ENCODE data around the gene FMN1. TPM values are rescaled to one million over a fixed set of nuclear protein-coding genes. Genes with fewer than 3 reads are reported as not detected.

The FMN1 gene
- polyA plus RNA-seq, 1 donor from 2014 or later: 0.40 TPM

DNA sequence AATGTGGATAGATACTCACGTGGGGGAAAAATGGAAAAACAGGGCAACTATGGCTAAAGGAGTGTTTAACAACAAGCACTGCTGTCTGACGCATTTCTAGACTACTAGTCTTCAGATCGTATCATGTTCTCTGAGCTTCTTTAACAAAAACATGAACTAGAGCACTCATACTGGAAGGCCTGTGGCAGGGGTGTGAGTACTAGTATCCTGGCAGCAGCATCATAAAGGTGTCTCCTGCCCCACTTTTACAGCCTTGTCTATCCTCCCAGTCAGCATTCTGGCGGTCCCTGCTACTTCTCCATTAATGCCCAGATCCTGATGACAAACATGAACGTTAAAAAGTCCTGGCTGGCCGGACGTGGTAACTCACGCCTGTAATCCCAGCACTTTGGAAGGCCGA, 4.0 kb downstream of the FMN1 start:
- H3K36me3 ChIP-seq (ENCODE audit: insufficient read depth, low read length): no peaks in the 10 kb centered on the region
- no peak overlapping the region for H3K27ac ChIP-seq (ENCODE audit: low read length)
- no peaks in the 10 kb centered on the region for H3K27me3 ChIP-seq (ENCODE audit: insufficient read depth, low read depth, low read length)
- H3K79me2 ChIP-seq (replicated peaks; ENCODE audit: insufficient read depth, low read length): no peaks in the 10 kb centered on the region
- H2AFZ ChIP-seq (ENCODE audit: low read depth, low read length): no peak overlapping the region
- H3K9me3 ChIP-seq (ENCODE audit: low read length): no peaks in the 10 kb centered on the region
- no peak for TF ChIP-seq EZH2 (IDR thresholded peaks at IDR 0.05; ENCODE audit: borderline replicate concordance, insufficient read depth, low read length, poor library complexity, severe bottlenecking)
- TF ChIP-seq EP300 (conservative IDR thresholded peaks at IDR 0.05; ENCODE audit: poor library complexity, severe bottlenecking): no peak
- TF ChIP-seq, protein P1, sequence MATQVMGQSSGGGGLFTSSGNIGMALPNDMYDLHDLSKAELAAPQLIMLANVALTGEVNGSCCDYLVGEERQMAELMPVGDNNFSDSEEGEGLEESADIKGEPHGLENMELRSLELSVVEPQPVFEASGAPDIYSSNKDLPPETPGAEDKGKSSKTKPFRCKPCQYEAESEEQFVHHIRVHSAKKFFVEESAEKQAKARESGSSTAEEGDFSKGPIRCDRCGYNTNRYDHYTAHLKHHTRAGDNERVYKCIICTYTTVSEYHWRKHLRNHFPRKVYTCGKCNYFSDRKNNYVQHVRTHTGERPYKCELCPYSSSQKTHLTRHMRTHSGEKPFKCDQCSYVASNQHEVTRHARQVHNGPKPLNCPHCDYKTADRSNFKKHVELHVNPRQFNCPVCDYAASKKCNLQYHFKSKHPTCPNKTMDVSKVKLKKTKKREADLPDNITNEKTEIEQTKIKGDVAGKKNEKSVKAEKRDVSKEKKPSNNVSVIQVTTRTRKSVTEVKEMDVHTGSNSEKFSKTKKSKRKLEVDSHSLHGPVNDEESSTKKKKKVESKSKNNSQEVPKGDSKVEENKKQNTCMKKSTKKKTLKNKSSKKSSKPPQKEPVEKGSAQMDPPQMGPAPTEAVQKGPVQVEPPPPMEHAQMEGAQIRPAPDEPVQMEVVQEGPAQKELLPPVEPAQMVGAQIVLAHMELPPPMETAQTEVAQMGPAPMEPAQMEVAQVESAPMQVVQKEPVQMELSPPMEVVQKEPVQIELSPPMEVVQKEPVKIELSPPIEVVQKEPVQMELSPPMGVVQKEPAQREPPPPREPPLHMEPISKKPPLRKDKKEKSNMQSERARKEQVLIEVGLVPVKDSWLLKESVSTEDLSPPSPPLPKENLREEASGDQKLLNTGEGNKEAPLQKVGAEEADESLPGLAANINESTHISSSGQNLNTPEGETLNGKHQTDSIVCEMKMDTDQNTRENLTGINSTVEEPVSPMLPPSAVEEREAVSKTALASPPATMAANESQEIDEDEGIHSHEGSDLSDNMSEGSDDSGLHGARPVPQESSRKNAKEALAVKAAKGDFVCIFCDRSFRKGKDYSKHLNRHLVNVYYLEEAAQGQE (IDR thresholded peaks at IDR 0.05; ENCODE audit: borderline replicate concordance): no peak
- TF ChIP-seq TAF1 (IDR thresholded peaks at IDR 0.05; ENCODE audit: low read depth): no peak
- no peak for TF ChIP-seq SMC3 (conservative IDR thresholded peaks at IDR 0.05; ENCODE audit: poor library complexity)
- no peak for TF ChIP-seq POLR2AphosphoS5 (IDR thresholded peaks at IDR 0.05)
- no peak for TF ChIP-seq MXI1 (conservative IDR thresholded peaks at IDR 0.05; ENCODE audit: poor library complexity, severe bottlenecking)
- no peak for TF ChIP-seq RAD21 (conservative IDR thresholded peaks at IDR 0.05)
- TF ChIP-seq, protein P2, sequence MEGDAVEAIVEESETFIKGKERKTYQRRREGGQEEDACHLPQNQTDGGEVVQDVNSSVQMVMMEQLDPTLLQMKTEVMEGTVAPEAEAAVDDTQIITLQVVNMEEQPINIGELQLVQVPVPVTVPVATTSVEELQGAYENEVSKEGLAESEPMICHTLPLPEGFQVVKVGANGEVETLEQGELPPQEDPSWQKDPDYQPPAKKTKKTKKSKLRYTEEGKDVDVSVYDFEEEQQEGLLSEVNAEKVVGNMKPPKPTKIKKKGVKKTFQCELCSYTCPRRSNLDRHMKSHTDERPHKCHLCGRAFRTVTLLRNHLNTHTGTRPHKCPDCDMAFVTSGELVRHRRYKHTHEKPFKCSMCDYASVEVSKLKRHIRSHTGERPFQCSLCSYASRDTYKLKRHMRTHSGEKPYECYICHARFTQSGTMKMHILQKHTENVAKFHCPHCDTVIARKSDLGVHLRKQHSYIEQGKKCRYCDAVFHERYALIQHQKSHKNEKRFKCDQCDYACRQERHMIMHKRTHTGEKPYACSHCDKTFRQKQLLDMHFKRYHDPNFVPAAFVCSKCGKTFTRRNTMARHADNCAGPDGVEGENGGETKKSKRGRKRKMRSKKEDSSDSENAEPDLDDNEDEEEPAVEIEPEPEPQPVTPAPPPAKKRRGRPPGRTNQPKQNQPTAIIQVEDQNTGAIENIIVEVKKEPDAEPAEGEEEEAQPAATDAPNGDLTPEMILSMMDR (IDR thresholded peaks at IDR 0.05; ENCODE audit: poor library complexity, severe bottlenecking): no peak
- no peaks in the 10 kb centered on the region for H3K9me2 ChIP-seq (ENCODE audit: insufficient read depth, low read length)
- H4K20me1 ChIP-seq (ENCODE audit: insufficient read depth): no peaks in the 10 kb centered on the region
- H3K4me3 ChIP-seq (ENCODE audit: low read length): no peak overlapping the region
- H3K4me2 ChIP-seq (ENCODE audit: low read length): no peak overlapping the region
- no peaks in the 10 kb centered on the region for H3F3A ChIP-seq (ENCODE audit: insufficient read depth, low read length, poor library complexity, severe bottlenecking)
- H3K9ac ChIP-seq (ENCODE audit: low read length): no peak overlapping the region

DNA sequence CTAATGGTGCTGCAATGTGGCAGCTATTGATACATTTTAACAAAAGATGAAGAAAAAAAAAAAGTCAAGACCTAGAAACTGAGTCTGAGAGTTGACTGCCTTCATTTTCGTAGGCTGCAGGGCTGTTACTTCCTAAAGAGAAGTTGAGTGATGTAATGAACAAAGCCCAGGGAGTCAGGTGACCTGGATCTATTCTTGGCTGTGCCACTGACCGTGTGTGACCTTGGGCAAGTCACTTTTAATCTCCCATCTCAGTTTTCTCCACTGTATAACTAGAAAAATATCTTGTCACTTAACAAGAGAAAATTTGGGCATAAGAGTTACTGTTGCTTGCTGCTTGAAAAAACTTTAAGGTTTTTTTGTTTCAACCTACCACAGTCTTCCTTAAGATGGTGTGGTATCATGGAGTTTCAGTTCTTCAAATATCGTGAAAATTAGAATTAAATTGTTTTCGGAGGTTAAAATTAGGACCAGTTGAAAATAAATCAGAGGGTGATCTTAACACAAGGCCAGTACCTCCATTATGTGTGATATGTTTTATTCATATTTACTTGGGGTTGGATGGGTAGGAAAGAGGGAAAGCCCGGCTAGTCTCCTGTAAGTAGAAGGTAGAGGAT, 5.8 kb downstream of the FMN1 start:
- H3K27ac ChIP-seq (ENCODE audit: low read length): no peak overlapping the region
- no peaks in the 10 kb centered on the region for H3K36me3 ChIP-seq (ENCODE audit: insufficient read depth, low read length)
- no peak overlapping the region for H2AFZ ChIP-seq (ENCODE audit: low read depth, low read length)
- no peaks in the 10 kb centered on the region for H3K79me2 ChIP-seq (replicated peaks; ENCODE audit: insufficient read depth, low read length)
- no peaks in the 10 kb centered on the region for H3K9me3 ChIP-seq (ENCODE audit: low read length)
- H3K9me2 ChIP-seq (ENCODE audit: insufficient read depth, low read length): no peaks in the 10 kb centered on the region
- H3K4me2 ChIP-seq (ENCODE audit: low read length): no peak overlapping the region
- H3K4me3 ChIP-seq (ENCODE audit: low read length): no peak overlapping the region
- H3F3A ChIP-seq (ENCODE audit: insufficient read depth, low read length, poor library complexity, severe bottlenecking): no peaks in the 10 kb centered on the region
- H4K20me1 ChIP-seq (ENCODE audit: insufficient read depth): no peaks in the 10 kb centered on the region
- H3K27me3 ChIP-seq (ENCODE audit: insufficient read depth, low read depth, low read length): no peaks in the 10 kb centered on the region
- TF ChIP-seq MXI1 (conservative IDR thresholded peaks at IDR 0.05; ENCODE audit: poor library complexity, severe bottlenecking) (no peak), SMC3 (conservative IDR thresholded peaks at IDR 0.05; ENCODE audit: poor library complexity) (no peak), EZH2 (IDR thresholded peaks at IDR 0.05; ENCODE audit: borderline replicate concordance, insufficient read depth, low read length, poor library complexity, severe bottlenecking) (no peak), POLR2AphosphoS5 (IDR thresholded peaks at IDR 0.05) (no peak), RAD21 (conservative IDR thresholded peaks at IDR 0.05) (no peak), TAF1 (IDR thresholded peaks at IDR 0.05; ENCODE audit: low read depth) (no peak), EP300 (conservative IDR thresholded peaks at IDR 0.05; ENCODE audit: poor library complexity, severe bottlenecking) (no peak)
- TF ChIP-seq, protein P1 (IDR thresholded peaks at IDR 0.05; ENCODE audit: borderline replicate concordance): no peak
- TF ChIP-seq, protein P2 (IDR thresholded peaks at IDR 0.05; ENCODE audit: poor library complexity, severe bottlenecking): no peak
- H3K9ac ChIP-seq (ENCODE audit: low read length): no peak overlapping the region
